ENCODE measurements around the gene NUP210.

- no peak for TF ChIP-seq POLR2AphosphoS5 (IDR thresholded peaks at IDR 0.05; ENCODE audit: borderline replicate concordance, low read depth, low read length)
- no peak for TF ChIP-seq EZH2 (IDR thresholded peaks at IDR 0.05)
These were observed 76.5 kb downstream of the NUP210 start for GRCh38 chr3:13343601-13344000.

Data from SK-N-MC (cell line).